GF-D8 (cell line): Measurements from ENCODE around the gene PDE6B.
A peak's percentile ranks its signal among the peaks of the same experiment; 100 is the strongest.
"Not testable (repeated sequence)": the region's sequence is repeated elsewhere in the genome, so short reads cannot be mapped to it uniquely, and the experiment has no call there.

Experiments
- DNase-seq: peaks from one replicate; lab custom pipeline; 2025; lab: John Stamatoyannopoulos, UW

The PDE6B gene

GRCh38 chr4:669806-670559 lies 44.6 kb downstream of the PDE6B start:
- not testable (repeated sequence) for DNase-seq

GRCh38 chr4:671769-672168 lies 46.4 kb downstream of the PDE6B start:
- DNase-seq, result no peak

- DNase-seq, result no peak
Measured at GRCh38 chr4:673349-674091, 48.1 kb downstream of the PDE6B start.

GRCh38 chr4:674172-675035 lies 49.0 kb downstream of the PDE6B start, which contains the start of the genes ATP5ME and MYL5:
ATP5ME (minus strand) TSS chr4:674276; CDS start chr4:674247, 29 bp downstream.
MYL5 (plus strand) TSS chr4:674542; CDS start chr4:678027, 3,485 bp downstream.
- peak; percentile 83 for DNase-seq

- no peak for DNase-seq
Measured at GRCh38 chr4:675036-675882, 49.9 kb downstream of the PDE6B start.

GRCh38 chr4:675980-676870 lies 50.9 kb downstream of the PDE6B start:
- DNase-seq, result no peak

GRCh38 chr4:676871-677235 lies 51.5 kb downstream of the PDE6B start:
- no peak for DNase-seq

GRCh38 chr4:677431-678293 lies 52.3 kb downstream of the PDE6B start:
- no peak for DNase-seq

GRCh38 chr4:678331-679103 lies 53.1 kb downstream of the PDE6B start:
- no peak for DNase-seq

- DNase-seq, result no peak
Measured at GRCh38 chr4:679104-679481, 53.7 kb downstream of the PDE6B start.

- no peak for DNase-seq
Measured at GRCh38 chr4:679629-680028, 54.3 kb downstream of the PDE6B start.

- DNase-seq, result no peak
Measured at GRCh38 chr4:680091-680490, 54.7 kb downstream of the PDE6B start.

- DNase-seq, result no peak
Measured at GRCh38 chr4:680551-680927, 55.2 kb downstream of the PDE6B start.

- DNase-seq, result no peak
Measured at GRCh38 chr4:680928-681645, 55.7 kb downstream of the PDE6B start.

GRCh38 chr4:681736-682451 lies 56.5 kb downstream of the PDE6B start:
- no peak for DNase-seq

GRCh38 chr4:682490-683172 lies 57.3 kb downstream of the PDE6B start:
- DNase-seq, result no peak
